ENCODE results near the gene ATP1A1.

DNA sequence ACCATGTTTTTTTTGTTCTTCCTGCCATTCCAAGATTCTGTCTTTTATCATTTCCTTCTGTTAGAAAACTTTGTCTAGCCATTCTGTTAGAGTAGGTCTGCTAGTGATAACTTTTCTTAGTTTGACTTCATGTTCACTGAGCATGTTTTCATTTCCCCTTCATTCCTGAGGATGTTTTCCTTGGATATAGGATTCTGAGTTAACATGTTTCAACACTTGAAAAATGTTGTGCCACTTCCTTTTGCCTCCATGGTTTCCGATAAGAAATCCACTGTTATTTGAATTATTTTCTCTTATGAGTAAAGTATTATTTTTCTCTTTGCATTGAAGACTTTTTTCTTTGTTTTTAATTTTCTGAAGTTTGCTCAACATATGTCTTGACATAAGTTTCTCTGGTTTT is 66.7 kb downstream of the ATP1A1 start:
- no peak for TF ChIP-seq EZH2phosphoT487 (IDR thresholded peaks at IDR 0.05; ENCODE audit: insufficient read depth, low read depth)
- TF ChIP-seq EZH2 (IDR thresholded peaks at IDR 0.05; ENCODE audit: insufficient read depth, poor library complexity, severe bottlenecking) = no peak

All from GM23248 (cell line).